Transverse colon (tissue), 4 donors: ENCODE measurements around the gene RHOD. TPM values are rescaled to one million over a fixed set of nuclear protein-coding genes. Genes with fewer than 3 reads are reported as not detected.

Experiments used
- DNase-seq: peaks from one replicate; pipeline ENCODE4 v3.0.0-alpha.2; 2019
- H3K27ac ChIP-seq, 4 donors: fragments of 200-600 bp; sonication (generic); 2 replicates each; pipeline ENCODE4 v1.5.1; 2016 to 2018; ENCODE audit warnings: inconsistent platforms in 4 of 4
- H3K27me3 ChIP-seq: fragments of 200-600 bp; sonication (generic); 2 replicates; pipeline ENCODE4 v1.5.1; 2017; ENCODE audit warnings: inconsistent platforms
- H3K36me3 ChIP-seq, 4 donors: fragments of 200-600 bp; sonication (generic); 2 replicates each; pipeline ENCODE4 v1.5.1; 2017 to 2019; ENCODE audit warnings: inconsistent platforms in 4 of 4
- H3K4me1 ChIP-seq, 4 donors: fragments of 200-600 bp; sonication (generic); 2 replicates each; pipeline ENCODE4 v1.5.1; 2017 to 2020; ENCODE audit warnings: inconsistent platforms in 4 of 4
- H3K4me3 ChIP-seq, 4 donors: fragments of 200-600 bp; sonication (generic); 1 replicate in 1 of 4; 2 replicates in 3 of 4; pipeline versions ENCODE4 v1.5.1 to v1.6.1; 2017 to 2019; ENCODE audit warnings: inconsistent platforms in 4 of 4
- H3K9me3 ChIP-seq, 2 donors: fragments of 200-600 bp; sonication (generic); 2 replicates each; pipeline ENCODE4 v1.5.1; 2017 to 2019; ENCODE audit warnings: inconsistent platforms in 2 of 2
- EP300 ChIP-seq: sonication (generic); formaldehyde crosslinking; IDR thresholded peaks from one replicate; pipeline ENCODE4 v1.6.1; 2017; ENCODE audit warnings: antibody characterized with exemption, low read depth
- POLR2A ChIP-seq: fragments of 450-650 bp; IDR thresholded peaks from one replicate; pipeline ENCODE4 v1.6.1; 2016; ENCODE audit warnings: antibody characterized with exemption, mild to moderate bottlenecking, moderate library complexity
- POLR2AphosphoS5 ChIP-seq, 3 donors: sonication (generic); formaldehyde crosslinking; IDR thresholded peaks; one replicate each; pipeline ENCODE4 v1.6.1; 2016; ENCODE audit warnings: antibody characterized with exemption in 3 of 3
- WGBS, 2 donors: methylation state at CpG; one replicate each; pipeline ENCODE4 v1.1.5; 2018; ENCODE audit warnings: low coverage in 1 of 2; 5-methylcytosine and 5-hydroxymethylcytosine counted together
- in situ Hi-C, 4 donors: fragments of 200-750 bp; cut with MboI; loops; one replicate each; pipeline versions ENCODE4 v1.15.0 to v1.15.1; 2017; ENCODE audit warnings: low sequenced_read_pairs in 3 of 4, low pct_ligation_motif_present in 1 of 4, low pct_unique_long_range_greater_than_20kb in 1 of 4
- intact Hi-C: fragments of 100-400 bp; cut with DNase I; formaldehyde crosslinking; loops from one replicate; pipeline ENCODE4 v1.15.1; 2023; ENCODE audit warnings: low total_unique reads
- total RNA-seq, 4 donors: library from RNA; depleted of rRNA; stranded (reverse); fragments of >200 nt; gene quantifications; one replicate each; pipeline ENCODE4 v1.1.0, GENCODE V29; 2016
- TF ChIP-seq, protein P1 (sequence below), 5 experiments: fragments of 200-600 bp in 3 of 5; fragments of 450-650 bp in 2 of 5; sonication (generic) in 3 of 5; IDR thresholded peaks; 1 replicate in 2 of 5; 2 replicates in 3 of 5; pipeline ENCODE4 v1.5.1; 2016 to 2017; ENCODE audit warnings: antibody characterized with exemption in 5 of 5, inconsistent platforms in 3 of 5, mild to moderate bottlenecking in 2 of 5, moderate library complexity in 1 of 5

Gene RHOD
- total RNA-seq, 4 donors from 2014 or later: 1.2 to 54.6 (median 5.8) TPM

DNA sequence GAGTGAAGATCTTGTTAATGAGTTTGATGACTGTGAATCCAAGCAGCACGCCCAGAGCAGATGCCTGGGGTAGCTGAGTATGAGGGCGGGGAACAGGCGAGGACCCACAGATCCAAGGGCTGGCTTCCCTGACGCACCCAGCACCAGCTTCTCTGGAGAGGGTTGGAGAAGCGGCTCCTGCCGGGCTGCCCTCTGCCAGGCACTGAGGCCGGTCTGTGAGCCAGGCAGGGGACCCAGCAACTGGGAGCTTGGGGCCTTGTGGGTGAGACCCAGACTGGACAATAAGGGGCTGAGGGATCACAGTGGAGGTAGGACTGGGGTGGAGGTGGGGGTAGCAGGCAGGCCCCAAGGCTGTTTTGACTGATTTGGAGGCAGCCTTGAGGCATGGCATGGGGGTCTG is 42.3 kb upstream of the RHOD start:
- TF ChIP-seq POLR2AphosphoS5 (IDR thresholded peaks at IDR 0.05) (no peak), EP300 (no peak), POLR2A (no peak)
- TF ChIP-seq, protein P1, sequence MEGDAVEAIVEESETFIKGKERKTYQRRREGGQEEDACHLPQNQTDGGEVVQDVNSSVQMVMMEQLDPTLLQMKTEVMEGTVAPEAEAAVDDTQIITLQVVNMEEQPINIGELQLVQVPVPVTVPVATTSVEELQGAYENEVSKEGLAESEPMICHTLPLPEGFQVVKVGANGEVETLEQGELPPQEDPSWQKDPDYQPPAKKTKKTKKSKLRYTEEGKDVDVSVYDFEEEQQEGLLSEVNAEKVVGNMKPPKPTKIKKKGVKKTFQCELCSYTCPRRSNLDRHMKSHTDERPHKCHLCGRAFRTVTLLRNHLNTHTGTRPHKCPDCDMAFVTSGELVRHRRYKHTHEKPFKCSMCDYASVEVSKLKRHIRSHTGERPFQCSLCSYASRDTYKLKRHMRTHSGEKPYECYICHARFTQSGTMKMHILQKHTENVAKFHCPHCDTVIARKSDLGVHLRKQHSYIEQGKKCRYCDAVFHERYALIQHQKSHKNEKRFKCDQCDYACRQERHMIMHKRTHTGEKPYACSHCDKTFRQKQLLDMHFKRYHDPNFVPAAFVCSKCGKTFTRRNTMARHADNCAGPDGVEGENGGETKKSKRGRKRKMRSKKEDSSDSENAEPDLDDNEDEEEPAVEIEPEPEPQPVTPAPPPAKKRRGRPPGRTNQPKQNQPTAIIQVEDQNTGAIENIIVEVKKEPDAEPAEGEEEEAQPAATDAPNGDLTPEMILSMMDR (IDR thresholded peaks at IDR 0.05): no peak
- Histone ChIP-seq H3K9me3 (no peaks in the 10 kb centered on the region), H3K27ac (no peak overlapping the region), H3K27me3 (no peaks in the 10 kb centered on the region), H3K4me1 (no peaks in the 10 kb centered on the region), H3K4me3 (no peak overlapping the region), H3K36me3 (no peaks in the 10 kb centered on the region)
- DNase-seq: no peak
- intact Hi-C loops (no loop called here), in situ Hi-C loops (loop anchor here in 1 of 4 donors (25.0 kb wide), 1 partner anchor 302 kb away; no protein-coding TSS in a partner anchor)
- 95 to 96% methylated on average over 4 to 7 of the region's 7 CpGs for WGBS, 2 donors

DNA sequence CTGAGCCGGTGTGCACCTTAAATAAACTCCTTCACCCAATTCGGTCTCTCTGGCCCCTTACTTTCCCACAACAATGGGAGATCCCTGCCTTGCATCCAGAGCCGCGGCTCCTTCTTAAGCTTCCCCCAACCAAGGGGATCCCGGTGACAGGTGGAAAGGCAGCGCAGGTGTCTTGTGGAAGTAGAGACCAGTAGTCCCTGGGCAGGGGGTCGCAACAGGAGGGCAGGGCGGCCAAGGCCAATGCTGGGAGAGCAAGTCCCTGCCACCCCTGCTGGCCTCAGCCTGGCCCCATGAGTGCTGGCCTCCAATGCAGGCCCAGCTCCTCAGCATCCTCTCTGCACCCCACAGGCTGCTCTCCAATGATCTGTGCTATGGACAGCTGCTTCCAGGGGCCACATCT is 41.6 kb upstream of the RHOD start:
- WGBS, 2 donors: 80 to 90% methylated on average over 1 to 8 of the region's 8 CpGs
- no peak overlapping the region for H3K27ac ChIP-seq
- no peaks in the 10 kb centered on the region for H3K9me3 ChIP-seq
- H3K4me3 ChIP-seq: no peak overlapping the region
- no peak for TF ChIP-seq POLR2A
- TF ChIP-seq POLR2AphosphoS5 (IDR thresholded peaks at IDR 0.05): no peak
- no peaks in the 10 kb centered on the region for H3K27me3 ChIP-seq
- H3K4me1 ChIP-seq: no peaks in the 10 kb centered on the region
- no peak for DNase-seq
- in situ Hi-C loops (loop anchor here in 1 of 4 donors (25.0 kb wide), 1 partner anchor 303 kb away; no protein-coding TSS in a partner anchor), intact Hi-C loops (no loop called here)
- no peaks in the 10 kb centered on the region for H3K36me3 ChIP-seq

DNA sequence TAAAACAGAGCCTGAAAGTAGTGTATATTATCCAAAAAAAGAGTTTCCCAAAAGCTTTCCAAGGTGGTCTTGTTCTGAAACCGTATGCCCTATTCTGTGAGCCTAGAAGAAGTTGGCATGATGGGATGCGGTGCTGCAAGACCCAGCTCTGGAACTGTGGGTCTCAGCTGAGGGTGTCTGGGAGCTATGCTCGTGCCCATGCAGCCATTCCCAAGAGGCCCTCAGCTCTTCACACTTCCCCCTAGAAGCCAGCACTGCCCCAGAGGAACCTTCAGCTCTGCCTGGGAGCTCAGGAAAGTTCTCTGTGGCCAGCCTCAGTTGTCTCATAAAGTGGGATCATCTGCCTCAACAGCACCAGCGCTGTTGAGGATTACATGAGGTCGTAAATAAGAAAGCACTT is 40.1 kb upstream of the RHOD start:
- no peak for TF ChIP-seq POLR2AphosphoS5 (IDR thresholded peaks at IDR 0.05)
- no peak for TF ChIP-seq EP300
- no peak for TF ChIP-seq POLR2A
- TF ChIP-seq, protein P1 (IDR thresholded peaks at IDR 0.05): no peak
- intact Hi-C loops (no loop called here), in situ Hi-C loops (loop anchor here in 1 of 4 donors (25.0 kb wide), 1 partner anchor 304 kb away; no protein-coding TSS in a partner anchor)
- Histone ChIP-seq H3K4me3 (no peak overlapping the region), H3K36me3 (no peaks in the 10 kb centered on the region), H3K4me1 (no peaks in the 10 kb centered on the region), H3K27me3 (peaks cover 3% of the 10 kb centered on the region), H3K27ac (no peak overlapping the region), H3K9me3 (no peaks in the 10 kb centered on the region)
- DNase-seq: no peak
- WGBS, 2 donors: 80 to 82% methylated on average over 1 to 5 of the region's 5 CpGs

DNA sequence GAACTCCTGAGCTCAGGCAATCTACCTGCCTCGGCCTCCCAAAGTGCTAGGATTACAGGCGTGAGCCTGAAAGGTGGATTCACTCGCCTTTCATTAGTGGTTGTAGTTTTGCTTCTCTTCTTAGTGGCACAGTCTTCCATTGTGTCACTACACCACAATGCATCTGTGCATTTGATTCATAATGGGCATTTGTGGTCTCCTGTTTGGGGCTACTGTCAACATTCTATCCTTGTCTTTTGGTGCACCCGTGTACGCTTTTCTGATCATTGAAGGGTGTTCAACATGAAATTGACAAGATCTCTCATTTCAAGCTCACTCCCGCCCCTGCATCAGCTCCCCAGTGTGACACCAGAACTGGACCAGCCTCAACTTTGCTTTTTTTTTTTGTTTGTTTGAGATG is 35.7 kb upstream of the RHOD start:
- Histone ChIP-seq H3K4me1 (peaks cover 7 to 20% (median 16%) of the 10 kb centered on the region in 4 donors), H3K9me3 (no peaks in the 10 kb centered on the region), H3K36me3 (no peaks in the 10 kb centered on the region), H3K27me3 (peaks cover 38% of the 10 kb centered on the region), H3K4me3 (no peak overlapping the region), H3K27ac (no peak overlapping the region)
- in situ Hi-C loops: loop anchor here in 1 of 4 donors (25.0 kb wide), 1 partner anchor 309 kb away; no protein-coding TSS in a partner anchor
- intact Hi-C loops: no loop called here
- WGBS, 2 donors: 70 to 79% methylated on average over 5 to 6 of the region's 6 CpGs
- TF ChIP-seq, protein P1 (IDR thresholded peaks at IDR 0.05): no peak
- no peak for TF ChIP-seq POLR2A
- no peak for TF ChIP-seq EP300
- no peak for TF ChIP-seq POLR2AphosphoS5 (IDR thresholded peaks at IDR 0.05)
- no peak for DNase-seq
